Fibroblast of skin of right biceps (primary cell): ENCODE data around the gene NRGN.
"Not testable (repeated sequence)": the region's sequence is repeated elsewhere in the genome, so short reads cannot be mapped to it uniquely, and the experiment has no call there.

Experiments used
- DNase-seq: peaks from one replicate; pipeline ENCODE4 v3.0.0-alpha.2; 2013

NRGN gene

DNA sequence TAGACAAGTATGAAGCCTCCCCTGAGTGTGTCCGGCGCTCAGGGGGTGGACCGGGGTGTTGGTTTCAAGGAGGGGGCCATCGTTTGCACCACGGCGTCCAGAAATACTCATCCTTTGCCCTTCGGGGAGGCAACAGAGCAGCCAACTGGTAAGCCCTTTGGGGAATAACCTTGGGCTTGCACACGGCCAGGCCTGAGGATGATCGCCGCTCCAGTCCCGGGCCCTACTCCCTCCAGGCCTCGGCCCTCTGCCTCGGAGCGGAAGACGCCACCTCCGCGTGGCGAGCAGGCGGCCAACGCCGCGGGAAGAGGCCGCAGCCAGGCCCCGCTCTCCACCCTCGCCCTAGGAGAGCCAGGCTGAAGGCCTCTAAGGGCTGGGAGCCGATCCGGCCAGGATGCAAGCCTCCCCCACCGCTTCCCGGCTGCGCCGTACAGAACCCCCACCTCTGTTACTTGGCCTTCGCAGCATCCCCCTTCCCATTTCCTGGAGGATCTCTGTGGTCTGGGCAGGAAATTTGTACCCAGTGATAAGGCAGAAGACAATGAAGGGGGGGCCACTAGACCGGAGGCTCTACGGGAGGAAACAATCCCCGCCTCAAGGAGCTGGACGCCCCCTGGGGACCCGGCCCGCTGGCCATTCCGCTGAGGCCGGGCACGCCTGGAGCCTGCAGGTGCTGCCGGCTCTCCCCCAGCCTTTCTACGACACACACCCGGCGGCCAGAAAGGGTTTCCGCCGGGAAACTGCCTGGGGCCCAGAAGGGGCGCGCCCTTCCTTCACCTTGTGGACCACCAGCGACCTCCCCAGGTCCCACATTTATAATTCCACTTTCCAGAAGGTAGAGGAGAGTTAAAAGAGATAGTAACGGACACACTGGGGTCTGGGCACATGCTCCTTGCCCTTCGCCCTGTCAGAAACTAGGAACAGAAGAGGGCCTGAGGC, 19.8 kb downstream of the NRGN start:
- DNase-seq: no peak

DNA sequence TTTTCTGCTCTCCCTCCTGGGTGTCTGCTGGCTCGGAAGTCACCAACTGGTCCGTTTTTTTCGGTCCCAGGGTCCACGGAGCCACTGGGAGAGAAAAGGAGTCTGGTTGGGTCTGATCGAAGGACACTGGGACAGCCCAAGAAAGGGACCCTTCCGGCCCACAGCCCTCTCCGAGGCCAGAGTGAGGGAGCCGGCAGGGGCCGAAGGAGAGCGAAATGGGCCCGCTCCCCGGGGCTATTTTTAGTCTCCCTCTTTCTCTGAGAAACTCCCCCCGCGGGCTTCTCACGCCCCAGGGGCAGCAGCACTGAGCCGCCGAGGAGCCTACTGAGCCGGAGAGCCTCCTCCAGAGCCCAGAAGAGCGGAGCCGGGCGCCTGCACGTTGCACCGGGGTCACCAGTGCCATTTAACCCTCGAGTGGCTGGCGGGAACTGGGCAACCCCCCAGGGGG, 20.5 kb downstream of the NRGN start:
- no peak for DNase-seq

DNA sequence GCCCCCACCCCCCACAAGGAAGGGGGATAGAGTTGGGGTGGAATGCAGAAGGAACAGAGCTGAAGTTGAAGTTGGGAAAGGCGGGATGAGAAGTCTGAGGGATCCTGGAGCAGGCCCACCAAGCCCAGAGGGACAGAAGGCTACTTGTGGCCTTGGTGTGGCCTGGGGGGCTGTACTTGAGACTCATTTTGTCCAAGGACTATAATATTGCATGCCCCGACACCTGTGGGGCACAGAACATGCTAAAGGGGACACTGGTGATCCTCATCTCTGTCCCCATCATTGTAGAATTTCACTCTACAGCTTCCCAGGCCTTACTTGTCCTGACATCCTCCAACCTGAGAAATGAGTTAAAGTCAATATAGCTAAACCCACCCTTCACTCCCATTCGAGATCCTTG, 21.1 kb downstream of the NRGN start:
- DNase-seq: no peak

DNA sequence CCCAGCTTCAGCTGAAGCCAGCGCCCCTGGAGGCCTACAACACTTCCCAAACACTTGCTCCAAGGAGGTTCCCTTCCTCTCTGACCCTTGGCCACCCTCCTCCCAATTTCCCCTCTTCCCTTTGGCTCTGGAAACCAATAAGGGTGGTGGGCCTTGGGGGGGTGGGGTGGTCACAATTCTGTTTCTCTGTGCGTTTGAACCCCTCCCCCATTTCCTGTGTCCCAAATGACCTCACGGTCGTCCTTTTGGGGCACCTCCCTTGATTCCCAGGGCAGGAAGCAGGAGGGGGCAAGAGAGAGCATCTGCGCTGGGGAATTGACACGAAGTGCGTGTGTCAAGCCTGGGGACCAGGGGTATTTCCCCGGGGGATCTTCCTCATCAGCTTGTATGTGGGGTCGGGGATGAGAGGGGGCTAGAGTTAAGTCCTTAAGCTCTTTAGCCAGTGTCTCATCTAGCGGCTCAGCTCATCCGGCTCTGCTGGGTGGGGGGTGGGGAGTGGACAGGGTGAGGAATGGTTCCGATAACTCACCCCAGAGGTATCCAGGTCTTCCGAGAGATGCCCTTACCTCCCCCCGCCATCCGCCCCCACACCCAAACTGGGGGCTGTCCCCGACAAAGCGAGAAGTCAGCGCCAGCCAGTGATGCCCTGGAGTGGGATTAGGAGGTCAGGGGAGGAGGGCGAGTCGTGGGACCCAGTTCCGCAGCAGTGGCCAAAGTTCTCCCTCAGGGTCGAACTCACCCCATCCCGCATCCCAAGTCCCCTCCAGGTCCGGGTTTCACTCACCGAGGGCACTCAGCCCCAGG, 21.8 kb downstream of the NRGN start:
- DNase-seq: no peak

DNA sequence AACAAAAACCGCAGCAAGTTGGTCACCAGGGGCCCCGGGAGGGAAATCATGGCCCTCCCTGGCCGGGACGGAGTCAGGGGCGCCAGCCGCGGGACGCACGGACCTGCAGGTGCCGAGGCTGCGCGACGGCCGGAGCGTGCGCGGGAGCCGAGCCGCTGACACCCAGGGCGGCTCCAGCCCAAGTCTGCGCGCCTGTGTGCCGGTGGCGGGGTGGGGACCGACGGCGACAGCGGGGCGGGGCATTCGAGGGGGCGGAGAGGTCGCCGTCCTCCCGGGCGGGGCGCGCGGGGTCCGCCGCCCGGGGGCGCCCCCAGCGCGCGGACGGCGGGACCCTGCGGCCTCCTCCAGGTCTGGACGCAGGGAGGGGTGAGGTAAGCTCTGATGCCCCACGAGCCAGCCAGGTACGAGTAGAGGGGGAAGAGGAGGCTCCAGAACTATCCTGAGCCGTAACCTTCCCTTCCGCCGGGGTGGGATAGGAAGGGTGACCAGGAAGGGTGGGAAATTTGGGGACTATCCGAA, 22.4 kb downstream of the NRGN start, which contains the start of gene ESAM:
ESAM (minus strand) TSS at position 186 of the 519 bp plus-strand sequence; CDS start at position 50, 136 bp downstream.
- DNase-seq: no peak

DNA sequence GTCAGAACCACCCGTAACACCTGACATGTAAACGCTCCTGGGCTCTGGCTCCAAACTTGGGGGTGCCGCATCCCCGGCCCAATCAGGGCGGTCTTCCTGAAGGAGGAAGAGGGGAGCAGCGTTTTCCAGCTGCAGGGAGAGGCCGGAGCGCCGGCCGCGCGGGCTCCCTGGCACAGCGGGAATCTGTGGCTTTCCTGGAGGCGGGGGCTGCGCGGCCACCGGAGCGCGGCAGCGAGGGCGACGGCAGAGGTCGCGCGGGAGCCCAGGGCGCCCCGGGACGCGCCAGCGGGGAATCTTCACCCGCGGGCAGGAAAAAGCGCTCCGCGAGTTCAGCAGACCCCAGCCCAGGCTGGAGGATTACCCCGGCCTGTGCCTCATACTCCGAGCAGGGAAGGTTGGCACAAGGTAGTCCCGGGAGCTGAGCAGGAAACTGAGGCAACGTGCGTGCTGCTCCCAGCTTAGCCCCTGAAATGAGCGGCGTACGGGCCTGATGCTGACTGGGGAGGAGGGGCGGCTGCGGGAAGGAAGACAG, 22.9 kb downstream of the NRGN start:
- DNase-seq: no peak

DNA sequence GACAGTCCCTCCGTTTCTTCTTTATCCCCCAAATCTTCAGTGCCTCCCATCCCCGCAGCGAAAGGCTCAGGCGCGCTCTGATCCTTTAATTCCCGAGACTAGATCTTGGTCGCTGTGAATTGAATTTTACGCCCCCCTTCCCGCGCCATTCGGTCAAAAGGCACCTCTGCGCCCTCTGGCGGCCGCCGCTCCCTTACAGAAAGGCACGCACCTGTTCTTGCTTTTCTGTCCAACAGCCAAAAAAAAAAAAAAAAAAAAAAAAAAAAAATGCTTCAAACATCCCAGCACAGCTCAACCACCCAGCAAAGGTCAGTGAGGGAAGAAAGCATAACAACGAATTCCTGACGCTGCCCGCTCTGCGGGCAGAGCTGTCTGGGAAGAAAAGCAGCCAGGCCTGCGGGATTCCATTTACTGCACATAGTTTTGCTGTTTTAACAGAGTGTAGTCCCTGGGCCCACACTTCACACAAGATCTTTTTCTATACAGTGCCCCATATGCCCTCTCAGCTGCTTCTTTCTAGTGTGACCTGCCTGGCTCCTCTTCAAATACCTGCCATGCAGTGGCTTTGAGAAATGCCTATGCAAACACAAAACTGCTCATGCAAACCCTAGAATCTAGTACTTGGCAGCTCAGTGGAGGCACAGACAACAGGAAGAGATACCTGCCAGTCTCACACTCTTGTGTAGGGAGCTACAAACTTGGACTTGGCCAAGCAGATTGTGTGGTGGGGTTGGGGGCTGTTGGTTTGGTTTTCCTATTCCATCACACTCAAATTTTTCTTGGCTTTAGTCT, 23.6 kb downstream of the NRGN start:
- DNase-seq: peak; percentile 63

DNA sequence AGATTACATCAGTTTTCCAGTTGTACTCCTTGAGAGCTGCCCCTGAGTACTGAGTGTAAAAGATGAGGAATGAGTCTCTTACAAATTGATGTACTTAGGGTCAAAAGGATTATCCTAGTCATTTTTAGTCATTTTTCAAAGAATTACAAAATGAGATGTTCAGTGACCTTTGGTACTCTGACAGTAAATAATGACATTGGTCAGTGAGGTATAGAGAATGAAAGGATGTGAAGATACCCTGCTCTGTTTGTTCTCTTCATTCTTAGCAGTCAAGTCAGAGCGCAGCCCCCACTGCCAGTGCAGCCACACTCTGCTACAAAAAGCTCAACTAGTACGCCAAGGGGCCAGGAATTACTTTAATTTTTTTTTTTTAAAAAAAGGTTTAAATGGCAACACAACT, 26.4 kb downstream of the NRGN start:
- no peak for DNase-seq

DNA sequence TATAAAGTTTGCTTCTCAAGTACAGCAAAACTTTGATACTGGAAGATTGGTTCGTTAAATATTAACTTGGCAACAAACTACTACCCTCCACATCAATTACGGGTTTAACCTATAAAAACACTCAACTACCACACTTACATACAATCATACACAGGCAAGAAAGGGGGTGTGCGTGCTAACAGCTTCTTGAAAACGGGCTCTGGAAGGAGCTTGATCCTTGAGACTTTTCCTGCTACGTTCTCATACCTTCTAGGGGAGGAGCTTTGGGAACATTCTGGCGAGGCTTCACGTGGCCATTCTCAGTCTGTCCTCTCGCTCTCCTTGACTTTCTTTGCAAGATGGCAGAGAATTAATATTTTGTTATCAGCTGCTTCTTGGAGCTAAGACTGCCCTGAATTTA, 29.2 kb downstream of the NRGN start:
- no peak for DNase-seq

DNA sequence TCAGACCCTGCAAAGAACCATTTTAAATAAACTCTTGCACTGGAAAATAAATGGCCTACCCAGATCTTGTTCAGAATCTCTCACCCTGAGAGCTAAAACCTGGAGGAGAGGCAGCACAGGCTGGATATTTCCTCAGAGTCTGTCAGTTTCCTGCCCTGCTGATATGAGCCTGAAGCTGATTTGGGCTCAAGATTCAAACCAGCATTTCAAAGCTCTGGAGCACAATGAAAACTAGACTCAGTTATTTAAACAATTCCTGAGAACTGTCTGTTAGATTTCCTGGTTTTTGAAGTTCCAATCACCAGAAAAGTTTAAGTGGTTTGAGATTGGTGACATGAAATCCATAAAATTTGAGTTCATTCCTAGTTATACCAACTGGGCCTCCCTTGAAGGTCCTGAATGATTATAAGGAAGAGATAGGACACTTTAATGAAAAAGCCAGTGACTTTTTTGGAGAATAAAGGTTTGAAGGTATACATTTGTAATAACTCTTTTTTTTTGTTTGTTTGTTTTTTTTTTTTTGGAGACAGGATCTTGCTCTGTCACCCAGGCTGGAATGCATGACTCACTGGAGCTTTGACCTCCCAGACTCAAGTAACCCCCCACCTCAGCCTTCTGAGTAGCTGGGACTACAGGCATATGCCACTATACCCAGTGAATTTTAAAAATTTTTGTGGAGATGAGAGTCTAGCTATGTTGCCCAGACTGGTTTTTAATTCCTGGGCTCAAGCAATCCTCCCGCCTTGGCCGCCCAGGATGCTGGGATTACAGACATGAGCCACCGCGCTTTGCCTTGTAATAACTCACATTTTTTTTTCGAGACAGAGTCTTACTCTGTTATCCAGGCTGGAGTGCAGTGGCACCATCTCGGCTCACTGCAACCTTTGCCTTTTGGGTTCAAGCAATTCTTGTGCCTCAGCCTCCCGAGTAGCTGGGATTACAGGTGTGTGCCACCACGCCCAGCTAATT, 30.3 kb downstream of the NRGN start:
- DNase-seq: peak; percentile 66

DNA sequence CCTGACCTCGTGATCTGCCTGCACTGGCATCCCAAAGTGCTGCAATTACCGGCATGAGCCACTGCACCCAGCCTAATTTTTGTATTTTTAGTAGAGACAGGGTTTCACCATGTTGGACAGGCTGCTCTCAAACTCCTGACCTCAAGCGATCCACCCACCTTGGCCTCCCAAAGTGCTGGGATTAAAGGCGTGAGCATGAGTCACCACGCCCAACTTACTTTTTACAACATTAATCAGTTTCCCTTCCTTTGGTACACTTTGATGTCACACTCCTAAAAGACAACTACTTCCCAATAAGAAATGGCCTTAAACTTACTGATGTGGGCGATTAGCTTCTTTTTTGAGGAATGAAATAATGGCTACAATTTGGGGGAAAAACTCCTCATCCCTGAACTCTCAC, 31.2 kb downstream of the NRGN start:
- DNase-seq: not testable (repeated sequence)

DNA sequence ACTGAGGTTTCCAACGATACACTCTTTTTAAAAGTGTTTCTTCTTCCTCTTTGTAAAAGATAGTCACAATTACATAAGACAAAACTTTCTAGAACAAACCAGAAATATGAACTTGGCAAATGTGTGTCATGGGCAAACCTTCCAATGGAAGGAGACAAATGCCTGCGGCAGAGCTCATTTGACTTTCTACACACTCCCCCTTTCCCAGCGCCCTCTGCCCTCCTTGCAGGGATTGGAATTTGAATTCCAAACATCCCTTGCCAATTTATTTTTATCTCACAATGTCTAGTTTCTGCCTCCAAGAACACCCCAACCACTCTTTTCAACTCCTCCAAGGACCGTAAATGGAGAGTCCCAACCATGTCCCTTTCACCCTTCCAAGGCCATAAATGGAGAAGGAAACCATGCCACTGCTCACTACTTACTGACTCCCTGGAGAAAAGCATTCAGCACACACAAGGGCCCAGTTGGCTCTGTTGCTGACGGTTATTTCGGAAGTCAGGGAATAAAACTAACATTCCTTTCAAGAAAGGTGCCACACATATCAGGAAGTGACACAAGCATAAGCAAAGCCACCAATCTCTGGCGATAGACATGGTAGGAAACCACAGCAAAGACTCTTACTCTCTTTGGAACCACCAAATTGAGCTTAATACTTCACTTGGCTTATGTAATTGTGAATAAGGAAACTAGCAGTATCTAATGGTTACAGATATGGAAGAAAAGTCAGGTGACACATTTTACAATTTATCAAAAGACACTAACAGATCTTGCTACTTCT, 37.3 kb downstream of the NRGN start:
- no peak for DNase-seq

DNA sequence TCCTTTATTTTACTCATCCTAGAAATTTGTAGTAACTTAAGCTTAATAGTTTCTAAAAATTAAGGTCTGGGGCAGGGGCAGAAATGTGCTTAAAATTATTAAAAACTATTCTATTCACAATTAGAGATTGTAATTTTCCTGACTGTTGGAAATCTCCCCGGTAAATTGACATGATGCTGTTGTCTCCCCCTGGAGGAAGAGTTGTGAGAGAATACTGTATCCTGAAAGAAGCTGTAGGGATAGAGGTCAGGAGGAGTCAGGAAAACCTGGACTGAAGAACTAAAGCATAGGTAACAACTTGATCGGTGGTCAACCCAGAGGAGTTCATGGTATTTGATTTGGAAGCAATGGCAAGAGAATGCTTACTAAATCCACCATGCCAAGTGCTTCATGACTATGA, 38.5 kb downstream of the NRGN start:
- no peak for DNase-seq

DNA sequence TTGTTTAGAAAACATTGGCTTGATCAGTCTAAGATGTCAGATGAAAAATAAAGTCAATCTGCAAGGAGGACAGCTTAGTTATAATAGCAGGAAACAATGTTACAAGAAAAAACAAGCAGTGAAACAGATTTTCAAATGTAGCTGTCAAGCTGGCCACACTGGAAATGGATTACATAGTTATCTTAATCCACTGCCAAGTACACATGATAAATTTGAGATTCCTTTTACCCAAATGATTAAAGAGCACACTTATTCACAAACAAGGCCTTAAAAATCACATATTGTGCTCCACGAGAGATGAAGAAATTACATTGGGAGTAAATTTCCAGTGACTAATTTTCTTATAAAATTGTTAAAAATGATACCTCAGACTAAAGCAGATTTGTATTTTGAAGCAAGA, 39.8 kb downstream of the NRGN start:
- no peak for DNase-seq

DNA sequence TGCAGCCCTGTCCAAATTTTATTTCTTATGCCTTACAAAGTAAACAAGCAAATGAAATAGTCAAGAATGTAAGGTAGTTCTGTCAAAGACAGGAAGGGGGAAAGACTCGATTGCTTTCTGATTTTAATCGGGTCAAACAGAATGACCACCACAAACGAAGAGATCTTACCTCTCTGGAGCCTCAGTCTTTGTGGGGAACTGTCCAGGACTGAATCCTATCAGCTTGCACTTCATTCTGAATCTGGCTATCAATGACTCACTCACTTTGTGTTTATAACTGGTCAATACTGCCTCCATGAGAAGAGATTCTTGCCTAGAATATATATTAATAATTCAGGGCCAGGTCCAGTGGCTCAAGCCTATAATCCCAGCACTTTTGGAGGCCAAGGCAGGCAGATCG, 43.3 kb downstream of the NRGN start:
- no peak for DNase-seq

DNA sequence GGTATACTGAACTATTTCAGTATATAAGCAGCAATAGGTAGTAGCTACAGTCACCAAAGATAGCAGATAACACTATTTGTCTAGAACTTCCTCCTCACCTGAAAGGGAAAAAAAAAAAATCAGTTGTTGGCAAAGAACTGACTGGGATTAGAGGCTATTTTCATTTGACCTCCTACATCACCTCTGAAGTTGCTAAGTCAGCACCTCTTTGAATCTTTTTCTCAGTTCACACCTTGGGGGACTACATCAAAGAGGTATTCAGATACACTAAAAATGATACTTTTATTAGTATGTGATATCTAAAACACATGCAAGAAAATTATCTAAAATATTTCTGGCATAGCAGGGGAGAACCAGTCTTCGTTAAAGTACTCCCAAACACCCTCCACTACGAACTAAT, 44.3 kb downstream of the NRGN start:
- no peak for DNase-seq

DNA sequence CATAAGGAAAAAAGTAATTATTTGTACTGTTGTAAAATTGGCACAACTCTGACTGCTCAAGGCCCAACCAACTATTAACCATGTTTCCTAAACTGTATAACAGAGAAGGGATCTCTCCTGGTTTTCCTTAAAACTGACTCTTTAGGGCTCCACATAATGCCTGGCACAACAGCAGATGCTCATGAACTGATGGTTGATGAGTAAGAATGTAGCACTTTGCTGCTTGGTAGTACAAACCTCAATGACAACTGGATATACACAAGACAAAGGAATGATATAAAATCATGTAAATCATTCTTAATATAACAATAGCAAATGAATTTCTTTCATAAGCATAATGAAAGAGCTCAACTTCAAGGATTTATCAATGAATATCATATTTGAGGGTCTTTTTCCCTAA, 48.8 kb downstream of the NRGN start:
- DNase-seq: no peak

DNA sequence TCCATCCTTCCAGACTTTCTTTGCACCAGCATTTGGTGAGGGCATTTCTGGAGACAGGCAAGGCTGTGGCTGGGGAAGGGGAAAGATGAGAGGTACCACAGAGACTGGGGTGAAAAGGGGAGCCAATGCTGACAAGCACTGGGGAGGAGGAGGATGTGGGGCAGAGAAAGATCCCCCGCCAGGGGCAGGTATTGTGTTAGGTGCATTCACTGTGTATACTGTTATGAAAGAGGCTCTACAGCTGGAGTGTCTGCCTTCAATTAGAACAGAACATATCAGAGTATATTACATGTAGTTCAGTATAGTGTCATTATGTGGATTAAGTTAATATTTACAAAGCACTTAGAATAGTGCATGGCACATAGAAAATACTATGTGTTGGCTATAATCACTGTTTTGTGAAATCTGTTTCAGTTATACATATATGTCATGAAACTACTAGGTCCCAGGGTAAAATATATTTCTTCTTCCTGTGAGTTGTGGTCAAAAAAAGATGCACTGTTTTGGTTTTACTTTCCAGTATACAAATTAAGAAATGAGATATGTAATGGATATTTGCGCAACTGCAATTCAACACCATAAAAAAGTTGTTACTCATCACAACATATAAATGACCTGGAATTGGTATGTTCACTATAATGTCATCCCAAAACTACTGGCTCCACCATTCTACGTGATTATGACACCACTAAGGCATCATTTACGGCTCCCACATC, 52.0 kb downstream of the NRGN start:
- DNase-seq: peak; percentile 28

DNA sequence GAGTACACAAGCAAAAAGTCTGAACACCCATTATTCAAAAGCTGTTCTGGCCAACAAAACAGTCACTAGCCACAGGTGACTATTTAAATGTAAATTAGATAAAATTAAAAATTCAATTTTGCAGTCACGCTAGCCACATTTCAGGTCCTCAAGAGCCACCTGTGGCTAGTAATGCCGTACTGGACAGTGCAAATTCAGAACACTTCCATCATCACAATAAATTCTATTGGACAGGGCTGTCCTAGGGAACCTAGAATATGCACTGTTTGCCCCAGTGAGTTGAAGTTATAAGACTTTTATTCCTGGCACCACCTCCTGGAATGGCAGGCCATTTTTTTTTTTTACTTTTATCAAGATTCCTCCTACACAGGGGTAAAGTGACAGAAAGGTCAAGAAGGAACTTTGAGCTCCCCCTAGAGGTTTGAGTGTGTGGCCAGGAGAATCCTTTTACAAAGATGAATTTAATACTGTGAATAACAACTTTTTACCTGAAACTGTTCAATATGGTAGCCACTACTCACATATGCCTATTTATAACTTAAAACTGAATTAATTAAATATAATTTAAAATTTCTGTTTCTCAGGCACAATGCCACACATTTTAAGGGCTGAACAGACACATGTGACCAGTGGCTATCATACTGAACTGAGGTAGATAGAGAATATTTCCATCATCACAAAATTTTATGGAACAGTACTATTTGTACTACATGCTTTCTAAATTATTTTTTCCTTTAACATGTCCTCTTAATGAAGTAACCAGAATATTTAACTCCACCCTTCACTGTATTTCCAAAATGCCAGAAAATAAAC, 53.9 kb downstream of the NRGN start:
- DNase-seq: peak; percentile 44
